WTC11 (cell line): ENCODE results near the gene ZSCAN9. TPM values are rescaled to one million over a fixed set of nuclear protein-coding genes. Genes with fewer than 3 reads are reported as not detected.

Source experiments
- ATAC-seq: fragments of 200-7000 bp; cut with Tn5 transposase; 2 replicates; pipeline ENCODE4 v1.10.0; 2021; ENCODE audit warnings: mild to moderate bottlenecking, moderate library complexity
- CTCF ChIA-PET: fragments of 300-600 bp; sonication (Branson Sonifier 250); formaldehyde crosslinking; loops from one replicate; lab custom pipeline; 2021; ENCODE audit warnings: antibody characterized with exemption; lab: Charles Lee
- POLR2A ChIA-PET: fragments of 350-600 bp; sonication (Branson Sonifier 250); formaldehyde crosslinking; loops from one replicate; lab custom pipeline; 2021; ENCODE audit warnings: antibody characterized with exemption; lab: Charles Lee
- DNase-seq: peaks from one replicate; pipeline ENCODE4 v3.0.0; 2021; ENCODE audit warnings: low spot score
- H3K27ac Mint-ChIP-seq: 2 replicates; pipeline ENCODE4 v1.8.0; 2021; ENCODE audit warnings: mixed read lengths
- H3K27me3 Mint-ChIP-seq: 2 replicates; pipeline ENCODE4 v1.8.0; 2021; ENCODE audit warnings: low read depth, mild to moderate bottlenecking, moderate library complexity, mixed read lengths
- H3K36me3 Mint-ChIP-seq: 2 replicates; pipeline ENCODE4 v1.8.0; 2021; ENCODE audit warnings: mixed read lengths
- H3K4me1 Mint-ChIP-seq: 2 replicates; pipeline ENCODE4 v1.8.0; 2022; ENCODE audit warnings: mixed read lengths
- H3K4me3 Mint-ChIP-seq: 2 replicates; pipeline ENCODE4 v1.8.0; 2021; ENCODE audit warnings: mild to moderate bottlenecking, moderate library complexity, mixed read lengths
- H3K9me3 Mint-ChIP-seq: 2 replicates; pipeline ENCODE4 v1.8.0; 2021; ENCODE audit warnings: mixed read lengths
- AR ChIP-seq: fragments of 250-450 bp; sonication (Bioruptor Pico); IDR thresholded peaks from 2 replicates; pipeline ENCODE4 v1.9.0; 2021; ENCODE audit warnings: mild to moderate bottlenecking
- CREB1 ChIP-seq: sonication (generic); formaldehyde crosslinking; IDR thresholded peaks from 2 replicates; pipeline ENCODE4 v1.8.0; 2023; ENCODE audit warnings: mild to moderate bottlenecking, missing genetic modification reagents
- E2F1 ChIP-seq: sonication (generic); formaldehyde crosslinking; IDR thresholded peaks from 2 replicates; pipeline ENCODE4 v1.8.0; 2022; ENCODE audit warnings: mild to moderate bottlenecking, missing genetic modification reagents
- EMX1 ChIP-seq: fragments of 250-450 bp; sonication (Bioruptor Pico); IDR thresholded peaks from 2 replicates; pipeline ENCODE4 v1.8.0; 2021; ENCODE audit warnings: mild to moderate bottlenecking
- ERG ChIP-seq: fragments of 250-450 bp; sonication (Bioruptor Pico); IDR thresholded peaks from 2 replicates; pipeline ENCODE4 v1.8.0; 2021; ENCODE audit warnings: mild to moderate bottlenecking
- FOXP1 ChIP-seq: sonication (generic); formaldehyde crosslinking; IDR thresholded peaks from 2 replicates; pipeline ENCODE4 v1.8.0; 2022; ENCODE audit warnings: missing genetic modification reagents, mild to moderate bottlenecking, moderate library complexity, borderline replicate concordance
- HMGXB4 ChIP-seq: sonication (generic); formaldehyde crosslinking; IDR thresholded peaks from 2 replicates; pipeline ENCODE4 v1.8.1; 2023; ENCODE audit warnings: mild to moderate bottlenecking, moderate library complexity, missing genetic modification reagents
- JUN ChIP-seq: sonication (generic); formaldehyde crosslinking; IDR thresholded peaks from 2 replicates; pipeline ENCODE4 v1.8.0; 2023; ENCODE audit warnings: mild to moderate bottlenecking, missing genetic modification reagents
- NFYB ChIP-seq: sonication (generic); formaldehyde crosslinking; conservative IDR thresholded peaks from 2 replicates; pipeline ENCODE4 v1.8.0; 2022; ENCODE audit warnings: low read depth, missing genetic modification reagents
- OVOL2 ChIP-seq: fragments of 250-450 bp; sonication (Bioruptor Pico); IDR thresholded peaks from 2 replicates; pipeline ENCODE4 v1.9.0; 2021; ENCODE audit warnings: mild to moderate bottlenecking, borderline replicate concordance
- SOX15 ChIP-seq: fragments of 250-450 bp; sonication (Bioruptor Pico); IDR thresholded peaks from 2 replicates; pipeline ENCODE4 v1.9.0; 2021; ENCODE audit warnings: mild to moderate bottlenecking
- STAT6 ChIP-seq: sonication (generic); formaldehyde crosslinking; conservative IDR thresholded peaks from 2 replicates; pipeline ENCODE4 v1.8.1; 2023; ENCODE audit warnings: mild to moderate bottlenecking, low read depth, missing genetic modification reagents, moderate library complexity
- TCF7 ChIP-seq: sonication (generic); formaldehyde crosslinking; IDR thresholded peaks from 2 replicates; pipeline ENCODE4 v1.8.0; 2022; ENCODE audit warnings: mild to moderate bottlenecking, low read depth, missing genetic modification reagents, moderate library complexity
- TP53 ChIP-seq: sonication (generic); formaldehyde crosslinking; IDR thresholded peaks from 2 replicates; pipeline ENCODE4 v1.8.1; 2023; ENCODE audit warnings: mild to moderate bottlenecking, missing genetic modification reagents
- USF1 ChIP-seq: sonication (generic); formaldehyde crosslinking; IDR thresholded peaks from 2 replicates; pipeline ENCODE4 v1.8.0; 2022; ENCODE audit warnings: mild to moderate bottlenecking, missing genetic modification reagents
- ZNF121 ChIP-seq: sonication (generic); formaldehyde crosslinking; IDR thresholded peaks from 2 replicates; pipeline ENCODE4 v1.8.0; 2023; ENCODE audit warnings: missing genetic modification reagents
- ZNF138 ChIP-seq: sonication (generic); formaldehyde crosslinking; conservative IDR thresholded peaks from 2 replicates; pipeline ENCODE4 v1.8.1; 2022; ENCODE audit warnings: mild to moderate bottlenecking, moderate library complexity, missing genetic modification reagents
- ZNF219 ChIP-seq: sonication (generic); formaldehyde crosslinking; IDR thresholded peaks from 2 replicates; pipeline ENCODE4 v1.8.0; 2023; ENCODE audit warnings: missing genetic modification reagents, mild to moderate bottlenecking, borderline replicate concordance
- ZNF263 ChIP-seq: sonication (generic); formaldehyde crosslinking; IDR thresholded peaks from 2 replicates; pipeline ENCODE4 v1.8.1; 2022; ENCODE audit warnings: low read depth, mild to moderate bottlenecking, moderate library complexity, missing genetic modification reagents
- ZNF416 ChIP-seq: fragments of 250-450 bp; sonication (Bioruptor Pico); IDR thresholded peaks from 2 replicates; pipeline ENCODE4 v1.9.0; 2021; ENCODE audit warnings: mild to moderate bottlenecking, inconsistent platforms
- ZNF512 ChIP-seq: sonication (generic); formaldehyde crosslinking; IDR thresholded peaks from 2 replicates; pipeline ENCODE4 v1.8.1; 2022; ENCODE audit warnings: missing genetic modification reagents, borderline replicate concordance
- total RNA-seq: library from RNA; stranded (reverse); gene quantifications from 3 replicates; pipeline ENCODE4 v1.2.3, GENCODE V29; 2021

ZSCAN9 gene
- total RNA-seq, 1 experiment from 2014 or later = 15.1 TPM

GRCh38 chr6:28207510-28208110 is 17.5 kb upstream of the ZSCAN9 start:
- TF ChIP-seq ZNF219 (CRISPR knock-in tag) = no peak
- TF ChIP-seq JUN (CRISPR knock-in tag) = no peak
- no peak for TF ChIP-seq EMX1 (CRISPR knock-in tag)
- no peak for TF ChIP-seq ZNF416 (CRISPR knock-in tag)
- no peak for TF ChIP-seq ZNF121 (CRISPR knock-in tag)
- TF ChIP-seq ZNF263 (CRISPR knock-in tag) = no peak
- no peak for TF ChIP-seq CREB1 (CRISPR knock-in tag)
- TF ChIP-seq ZNF138 (CRISPR knock-in tag) = no peak
- TF ChIP-seq, all 79 proteins: peak for 0
- Mint-ChIP-seq H3K4me3 (peak overlapping the region; percentile 92), H3K27ac (no peak overlapping the region), H3K36me3 (no peaks in the 10 kb centered on the region), H3K4me1 (peaks cover 21% of the 10 kb centered on the region), H3K27me3 (peaks cover 97% of the 10 kb centered on the region), H3K9me3 (no peaks in the 10 kb centered on the region)
- ChIA-PET POLR2A (interaction anchor here (1.0 to 1.1 kb wide), 2 partner anchors 103 to 370 kb away, joined by 3 read pairs; a partner anchor contains a TSS), CTCF (interaction anchor here (1.3 to 1.6 kb wide), 3 partner anchors 56 to 176 kb away, joined by 3 to 7 read pairs (median 5); no protein-coding TSS in a partner anchor)
- ATAC-seq = peak; percentile 67
- DNase-seq = peak; percentile 64

GRCh38 chr6:28208111-28208659 is 16.9 kb upstream of the ZSCAN9 start:
- Mint-ChIP-seq H3K4me3 (peak overlapping the region; percentile 92), H3K27me3 (peaks cover 99% of the 10 kb centered on the region), H3K27ac (no peak overlapping the region), H3K36me3 (no peaks in the 10 kb centered on the region), H3K4me1 (peaks cover 24% of the 10 kb centered on the region), H3K9me3 (no peaks in the 10 kb centered on the region)
- DNase-seq = peak; percentile 38
- ATAC-seq = peak; percentile 62
- ChIA-PET CTCF (interaction anchor here (1.3 to 1.6 kb wide), 3 partner anchors 56 to 175 kb away, joined by 3 to 7 read pairs (median 5); no protein-coding TSS in a partner anchor), POLR2A (interaction anchor here (1.0 to 1.1 kb wide), 2 partner anchors 104 to 370 kb away, joined by 3 read pairs; a partner anchor contains a TSS)
- TF ChIP-seq AR (CRISPR knock-in tag) (no peak), SOX15 (CRISPR knock-in tag) (no peak), OVOL2 (CRISPR knock-in tag) (no peak), E2F1 (CRISPR knock-in tag) (no peak), ERG (CRISPR knock-in tag) (no peak), STAT6 (CRISPR knock-in tag) (no peak), TCF7 (CRISPR knock-in tag) (no peak), USF1 (CRISPR knock-in tag) (no peak), TP53 (CRISPR knock-in tag) (no peak), HMGXB4 (no peak), ZNF416 (CRISPR knock-in tag) (no peak), NFYB (no peak), ZNF512 (CRISPR knock-in tag) (no peak), FOXP1 (CRISPR knock-in tag) (no peak)
